HCT116 (cell line): ENCODE results near the gene KCND3.

ENCODE experiments used
- CEBPB ChIP-seq: IDR thresholded peaks from 2 replicates; pipeline ENCODE4 v1.6.1; 2012; ENCODE audit warnings: low read depth
- POLR2AphosphoS5 ChIP-seq: IDR thresholded peaks from 2 replicates; pipeline ENCODE4 v1.6.1; 2011; ENCODE audit warnings: mild to moderate bottlenecking, low read depth, low read length, moderate library complexity
- SP1 ChIP-seq: IDR thresholded peaks from 2 replicates; pipeline ENCODE4 v1.6.1; 2012; ENCODE audit warnings: low read depth
- TF ChIP-seq, protein P1 (sequence below), 3 experiments: fragments of 200-600 bp in 1 of 3; sonication (generic) in 1 of 3; IDR thresholded peaks in 2 of 3; conservative IDR thresholded peaks in 1 of 3; 2 replicates each; pipeline ENCODE4 v1.5.1; 2012 to 2017; ENCODE audit warnings: low read depth in 2 of 3, low read length in 2 of 3, antibody characterized with exemption in 1 of 3, borderline replicate concordance in 1 of 3, control low read depth in 1 of 3, mild to moderate bottlenecking in 1 of 3, mixed read lengths in 1 of 3, mixed run types in 1 of 3, moderate library complexity in 1 of 3; ENCODE audit not compliant: insufficient read depth in 1 of 3
- TF ChIP-seq, protein P2 (sequence below): IDR thresholded peaks from 2 replicates; pipeline ENCODE4 v1.6.1; 2011; ENCODE audit warnings: mild to moderate bottlenecking, low read length, moderate library complexity; ENCODE audit not compliant: insufficient replicate concordance; ENCODE audit errors: extremely low read depth

DNA sequence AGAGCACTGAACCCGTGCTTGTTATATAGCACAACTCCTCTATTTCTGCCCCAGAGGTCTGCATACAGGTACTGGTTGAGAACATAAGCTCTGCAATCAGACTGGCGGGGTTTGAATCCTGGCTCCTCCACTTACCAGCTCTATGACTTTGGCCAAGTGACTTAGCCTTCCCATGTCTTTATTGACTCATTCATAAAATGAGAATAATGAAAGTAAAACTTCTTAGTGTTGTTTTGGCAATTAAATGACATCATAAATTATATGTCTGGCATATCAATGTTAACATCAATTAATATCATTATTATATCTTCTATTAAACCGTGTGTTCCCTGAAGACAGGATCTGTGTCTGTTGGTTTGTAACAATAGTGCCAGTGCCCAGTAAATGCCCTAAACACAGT lies 254.6 kb downstream of the KCND3 start:
- TF ChIP-seq, protein P1, sequence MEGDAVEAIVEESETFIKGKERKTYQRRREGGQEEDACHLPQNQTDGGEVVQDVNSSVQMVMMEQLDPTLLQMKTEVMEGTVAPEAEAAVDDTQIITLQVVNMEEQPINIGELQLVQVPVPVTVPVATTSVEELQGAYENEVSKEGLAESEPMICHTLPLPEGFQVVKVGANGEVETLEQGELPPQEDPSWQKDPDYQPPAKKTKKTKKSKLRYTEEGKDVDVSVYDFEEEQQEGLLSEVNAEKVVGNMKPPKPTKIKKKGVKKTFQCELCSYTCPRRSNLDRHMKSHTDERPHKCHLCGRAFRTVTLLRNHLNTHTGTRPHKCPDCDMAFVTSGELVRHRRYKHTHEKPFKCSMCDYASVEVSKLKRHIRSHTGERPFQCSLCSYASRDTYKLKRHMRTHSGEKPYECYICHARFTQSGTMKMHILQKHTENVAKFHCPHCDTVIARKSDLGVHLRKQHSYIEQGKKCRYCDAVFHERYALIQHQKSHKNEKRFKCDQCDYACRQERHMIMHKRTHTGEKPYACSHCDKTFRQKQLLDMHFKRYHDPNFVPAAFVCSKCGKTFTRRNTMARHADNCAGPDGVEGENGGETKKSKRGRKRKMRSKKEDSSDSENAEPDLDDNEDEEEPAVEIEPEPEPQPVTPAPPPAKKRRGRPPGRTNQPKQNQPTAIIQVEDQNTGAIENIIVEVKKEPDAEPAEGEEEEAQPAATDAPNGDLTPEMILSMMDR (IDR thresholded peaks at IDR 0.05 in 2 of 3, conservative IDR thresholded peaks at IDR 0.05 in 1 of 3; ENCODE audit: borderline replicate concordance in 1 of 3, insufficient read depth in 1 of 3, low read depth in 2 of 3, low read length in 2 of 3): no peak
- no peak for TF ChIP-seq CEBPB
- no peak for TF ChIP-seq POLR2AphosphoS5
- no peak for TF ChIP-seq SP1
- TF ChIP-seq, protein P2, sequence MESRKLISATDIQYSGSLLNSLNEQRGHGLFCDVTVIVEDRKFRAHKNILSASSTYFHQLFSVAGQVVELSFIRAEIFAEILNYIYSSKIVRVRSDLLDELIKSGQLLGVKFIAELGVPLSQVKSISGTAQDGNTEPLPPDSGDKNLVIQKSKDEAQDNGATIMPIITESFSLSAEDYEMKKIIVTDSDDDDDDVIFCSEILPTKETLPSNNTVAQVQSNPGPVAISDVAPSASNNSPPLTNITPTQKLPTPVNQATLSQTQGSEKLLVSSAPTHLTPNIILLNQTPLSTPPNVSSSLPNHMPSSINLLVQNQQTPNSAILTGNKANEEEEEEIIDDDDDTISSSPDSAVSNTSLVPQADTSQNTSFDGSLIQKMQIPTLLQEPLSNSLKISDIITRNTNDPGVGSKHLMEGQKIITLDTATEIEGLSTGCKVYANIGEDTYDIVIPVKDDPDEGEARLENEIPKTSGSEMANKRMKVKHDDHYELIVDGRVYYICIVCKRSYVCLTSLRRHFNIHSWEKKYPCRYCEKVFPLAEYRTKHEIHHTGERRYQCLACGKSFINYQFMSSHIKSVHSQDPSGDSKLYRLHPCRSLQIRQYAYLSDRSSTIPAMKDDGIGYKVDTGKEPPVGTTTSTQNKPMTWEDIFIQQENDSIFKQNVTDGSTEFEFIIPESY: no peak
